Skeletal muscle tissue (tissue), 4 donors: ENCODE results near the gene PTGES. TPM values are rescaled to one million over a fixed set of nuclear protein-coding genes. Genes with fewer than 3 reads are reported as not detected.
"Not testable (repeated sequence)": the region's sequence is repeated elsewhere in the genome, so short reads cannot be mapped to it uniquely, and the experiment has no call there.

ENCODE experiments used
- H3K27ac ChIP-seq: one replicate; pipeline ENCODE4 v1.7.0; 2013; ENCODE audit warnings: mild to moderate bottlenecking, low read depth, low read length, inconsistent platforms
- H3K27me3 ChIP-seq, 3 donors: one replicate each; pipeline ENCODE4 v1.7.0; 2013; ENCODE audit warnings: low read length in 3 of 3; ENCODE audit not compliant: control insufficient read depth in 3 of 3, insufficient read depth in 3 of 3
- H3K36me3 ChIP-seq, 3 donors: one replicate each; pipeline ENCODE4 v1.7.0; 2013; ENCODE audit warnings: low read length in 3 of 3; ENCODE audit not compliant: control insufficient read depth in 3 of 3, insufficient read depth in 3 of 3
- H3K4me1 ChIP-seq, 3 donors: one replicate each; pipeline ENCODE4 v1.7.0; 2013; ENCODE audit warnings: low read length in 3 of 3, mild to moderate bottlenecking in 3 of 3; ENCODE audit not compliant: control insufficient read depth in 3 of 3, insufficient read depth in 3 of 3
- H3K4me3 ChIP-seq, 3 donors: one replicate each; pipeline ENCODE4 v1.7.0; 2013; ENCODE audit warnings: low read length in 3 of 3
- H3K9ac ChIP-seq, 3 donors: one replicate each; pipeline ENCODE4 v1.7.0; 2013; ENCODE audit warnings: low read length in 3 of 3, mild to moderate bottlenecking in 3 of 3, moderate library complexity in 2 of 3, low read depth in 1 of 3
- H3K9me3 ChIP-seq, 3 donors: one replicate each; pipeline ENCODE4 v1.7.0; 2013; ENCODE audit warnings: low read length in 3 of 3; ENCODE audit not compliant: control insufficient read depth in 3 of 3
- total RNA-seq: library from RNA; depleted of rRNA; stranded (reverse); fragments of >200 nt; gene quantifications from one replicate; pipeline ENCODE4 v1.2.3, GENCODE V29; 2014
- donor health status: Osteomylitis.

The PTGES gene
- total RNA-seq, 1 donor from 2014 or later, result 12.5 TPM

DNA sequence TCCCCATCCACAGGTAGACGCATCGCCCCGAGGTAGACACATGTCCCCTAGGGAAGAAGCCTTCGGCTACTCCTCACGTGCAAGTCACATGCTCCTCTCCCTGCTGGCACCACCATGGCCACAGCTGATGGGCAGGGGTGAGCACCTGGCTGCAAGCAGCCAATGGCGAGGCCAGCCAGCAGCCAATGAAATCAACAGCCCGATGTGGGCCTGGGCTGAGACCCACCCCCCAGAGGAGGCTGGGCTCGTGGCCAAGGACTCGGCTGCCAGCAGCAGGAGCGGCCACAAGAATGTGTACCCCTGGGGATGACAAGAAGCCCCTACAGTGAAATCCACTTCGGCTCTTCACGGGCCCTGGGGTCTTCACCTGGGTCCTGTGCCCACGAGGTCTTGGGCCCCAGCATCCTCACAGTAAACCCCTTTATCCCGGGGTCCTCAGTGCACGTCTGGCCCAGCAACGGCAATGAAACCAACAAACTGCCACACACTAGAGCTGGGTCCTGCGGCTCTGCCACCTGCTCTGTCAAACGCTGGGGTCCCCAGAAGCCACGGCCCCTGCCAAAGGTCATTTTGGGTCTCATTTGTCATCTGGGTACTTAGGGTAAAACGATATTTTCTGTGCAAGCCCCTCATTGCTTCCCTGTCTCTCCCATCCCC lies 22.1 kb upstream of the PTGES start:
- Histone ChIP-seq H3K4me1 (peaks cover 7 to 11% (median 10%) of the 10 kb centered on the region in 3 donors), H3K27ac (no peak overlapping the region), H3K36me3 (no peaks in the 10 kb centered on the region), H3K4me3 (no peak overlapping the region), H3K9ac (no peak overlapping the region), H3K9me3 (no peaks in the 10 kb centered on the region), H3K27me3 (peaks cover 0 to 15% (median 5%) of the 10 kb centered on the region in 3 donors)

DNA sequence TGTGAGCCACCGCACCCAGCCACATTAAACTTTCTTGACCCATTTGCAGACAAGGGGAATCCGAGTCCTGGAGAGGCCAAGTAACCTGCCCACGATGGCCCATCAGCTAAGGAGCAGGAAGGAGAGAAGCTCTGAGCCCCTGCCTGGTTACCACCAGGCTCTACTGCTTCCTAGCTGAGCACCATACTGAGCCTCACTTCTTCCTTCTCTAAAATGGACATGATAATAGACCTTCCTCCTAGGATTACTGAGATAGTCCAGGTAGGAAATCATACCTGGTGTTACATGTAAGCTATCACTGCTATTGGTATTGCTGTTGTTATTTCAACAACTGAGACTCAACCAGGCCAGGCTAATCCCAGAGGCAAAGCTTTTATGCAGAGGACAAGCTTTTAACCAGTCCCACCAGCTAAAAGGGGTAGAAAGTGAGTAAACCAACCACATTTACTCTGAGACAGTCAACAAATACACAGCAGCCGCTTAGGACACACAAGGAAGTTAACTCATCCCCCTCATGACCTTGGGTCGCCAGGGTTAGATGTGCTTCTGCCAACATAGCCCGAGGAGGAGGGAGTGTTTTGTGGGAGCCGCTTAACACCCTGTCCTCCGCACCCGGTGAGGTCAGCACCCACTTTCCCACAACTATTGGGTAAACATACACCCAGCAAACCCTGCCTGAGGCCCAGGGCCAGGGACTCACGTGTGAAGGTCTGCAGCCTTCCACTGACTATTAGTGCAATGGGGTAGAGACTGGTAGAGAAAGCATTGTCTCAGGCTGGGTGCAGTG lies 20.6 kb upstream of the PTGES start:
- Histone ChIP-seq H3K36me3 (no peaks in the 10 kb centered on the region), H3K27me3 (peaks cover 0 to 15% (median 5%) of the 10 kb centered on the region in 3 donors), H3K4me3 (no peak overlapping the region), H3K9me3 (no peaks in the 10 kb centered on the region), H3K27ac (no peak overlapping the region), H3K9ac (no peak overlapping the region), H3K4me1 (peaks cover 7 to 11% (median 10%) of the 10 kb centered on the region in 3 donors)

DNA sequence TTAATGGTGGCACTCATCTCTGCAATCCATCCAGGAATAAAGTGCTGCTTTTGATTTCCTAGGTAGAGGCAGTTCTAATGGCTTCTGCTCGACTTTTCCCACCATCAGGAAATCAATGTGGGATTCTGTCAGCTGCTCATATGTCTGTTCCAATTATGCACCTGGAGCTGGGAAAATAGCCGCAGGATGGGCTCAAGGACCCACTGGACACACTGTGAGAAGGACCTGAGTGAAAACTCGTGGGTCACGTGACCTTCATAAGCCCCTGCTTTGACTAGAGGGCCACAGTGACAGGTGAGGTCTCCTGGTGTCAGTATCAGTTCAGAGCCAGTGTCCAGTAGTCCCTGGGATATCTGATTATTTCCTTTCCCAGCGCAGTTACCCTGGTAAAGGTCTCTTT lies 17.9 kb upstream of the PTGES start:
- peaks cover 0 to 10% (median 5%) of the 10 kb centered on the region in 3 donors for H3K27me3 ChIP-seq
- no peak overlapping the region for H3K27ac ChIP-seq
- no peaks in the 10 kb centered on the region for H3K4me1 ChIP-seq
- H3K36me3 ChIP-seq, result no peaks in the 10 kb centered on the region
- no peaks in the 10 kb centered on the region for H3K9me3 ChIP-seq
- no peak overlapping the region for H3K4me3 ChIP-seq
- H3K9ac ChIP-seq, result no peak overlapping the region

DNA sequence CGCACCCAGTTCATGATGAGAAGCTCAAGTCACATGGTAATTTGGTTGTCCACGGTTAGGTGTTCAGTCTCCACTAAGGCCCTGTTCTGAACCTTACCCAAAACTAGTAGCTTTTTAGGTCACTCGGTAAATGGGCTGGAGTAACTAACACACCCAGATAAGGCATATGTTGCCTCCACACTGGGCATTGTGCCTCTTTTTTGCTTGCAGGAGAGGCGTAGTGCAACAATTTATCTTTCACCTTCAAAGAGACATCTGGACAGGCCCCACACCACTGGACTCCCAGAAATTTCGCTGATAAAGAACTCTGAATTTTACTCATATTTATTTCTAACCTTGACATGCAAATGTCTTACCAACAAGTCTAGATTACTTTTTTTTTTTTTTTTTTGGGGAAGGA lies 16.8 kb upstream of the PTGES start:
- Histone ChIP-seq H3K4me1 (no peaks in the 10 kb centered on the region), H3K27ac (no peak overlapping the region), H3K9me3 (no peaks in the 10 kb centered on the region), H3K27me3 (peaks cover 0 to 2% (median 0%) of the 10 kb centered on the region in 3 donors), H3K9ac (no peak overlapping the region), H3K4me3 (no peak overlapping the region), H3K36me3 (no peaks in the 10 kb centered on the region)

DNA sequence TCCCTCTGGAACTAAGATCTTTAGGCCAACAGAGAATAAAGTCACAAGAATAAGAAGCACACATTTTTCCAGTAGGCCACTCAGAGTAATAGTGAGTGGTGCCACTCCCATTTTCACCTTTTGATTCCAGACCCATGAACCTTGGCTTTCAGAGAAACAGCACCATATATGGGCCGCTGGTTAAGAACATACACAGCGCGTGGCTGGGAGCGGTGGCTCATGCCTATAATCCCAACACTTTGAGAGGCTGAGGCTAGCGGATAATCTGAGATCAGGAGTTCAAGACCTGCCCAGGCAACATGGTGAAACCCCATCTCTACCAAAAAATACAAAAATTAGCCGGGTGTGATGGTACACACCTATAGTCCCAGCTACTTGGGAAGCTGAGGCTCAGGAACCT lies 15.6 kb upstream of the PTGES start:
- H3K36me3 ChIP-seq, result no peaks in the 10 kb centered on the region
- H3K27ac ChIP-seq, result no peak overlapping the region
- H3K27me3 ChIP-seq, result no peaks in the 10 kb centered on the region
- no peak overlapping the region for H3K4me3 ChIP-seq
- H3K4me1 ChIP-seq, result peaks cover 0 to under 1% (median 0%) of the 10 kb centered on the region in 3 donors
- H3K9me3 ChIP-seq, result no peaks in the 10 kb centered on the region
- no peak overlapping the region for H3K9ac ChIP-seq

DNA sequence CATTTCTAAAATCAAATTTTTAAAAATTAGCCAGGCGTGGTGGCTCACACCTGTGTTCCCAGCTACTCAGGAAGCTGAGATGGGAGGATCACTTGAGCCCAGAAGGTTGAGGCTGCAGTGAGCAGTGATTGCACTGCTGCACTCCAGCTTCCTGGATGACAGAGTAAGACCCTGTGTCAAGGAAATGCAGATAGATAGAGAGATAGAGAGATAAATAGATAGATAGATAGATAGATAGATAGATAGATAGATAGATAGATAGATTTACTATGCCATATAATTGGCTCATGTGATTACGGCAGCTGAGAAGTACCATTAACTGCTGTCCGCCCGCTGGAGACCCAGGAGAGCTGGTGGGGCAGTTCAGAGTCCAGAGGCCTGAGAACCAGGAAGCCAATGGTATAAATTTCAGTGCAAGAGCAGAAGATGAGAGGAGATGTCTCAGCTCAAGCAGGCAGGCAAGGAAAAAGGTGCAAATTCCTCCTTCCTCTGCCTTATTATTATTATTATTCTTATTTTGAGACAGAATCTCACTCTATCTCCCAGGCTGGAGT lies 13.0 kb upstream of the PTGES start:
- Histone ChIP-seq H3K27me3 (peaks cover 4 to 7% (median 5%) of the 10 kb centered on the region in 3 donors), H3K9ac (no peak overlapping the region), H3K4me3 (no peak overlapping the region), H3K4me1 (peaks cover 4 to 13% (median 7%) of the 10 kb centered on the region in 3 donors), H3K9me3 (no peaks in the 10 kb centered on the region), H3K27ac (no peak overlapping the region), H3K36me3 (no peaks in the 10 kb centered on the region)

DNA sequence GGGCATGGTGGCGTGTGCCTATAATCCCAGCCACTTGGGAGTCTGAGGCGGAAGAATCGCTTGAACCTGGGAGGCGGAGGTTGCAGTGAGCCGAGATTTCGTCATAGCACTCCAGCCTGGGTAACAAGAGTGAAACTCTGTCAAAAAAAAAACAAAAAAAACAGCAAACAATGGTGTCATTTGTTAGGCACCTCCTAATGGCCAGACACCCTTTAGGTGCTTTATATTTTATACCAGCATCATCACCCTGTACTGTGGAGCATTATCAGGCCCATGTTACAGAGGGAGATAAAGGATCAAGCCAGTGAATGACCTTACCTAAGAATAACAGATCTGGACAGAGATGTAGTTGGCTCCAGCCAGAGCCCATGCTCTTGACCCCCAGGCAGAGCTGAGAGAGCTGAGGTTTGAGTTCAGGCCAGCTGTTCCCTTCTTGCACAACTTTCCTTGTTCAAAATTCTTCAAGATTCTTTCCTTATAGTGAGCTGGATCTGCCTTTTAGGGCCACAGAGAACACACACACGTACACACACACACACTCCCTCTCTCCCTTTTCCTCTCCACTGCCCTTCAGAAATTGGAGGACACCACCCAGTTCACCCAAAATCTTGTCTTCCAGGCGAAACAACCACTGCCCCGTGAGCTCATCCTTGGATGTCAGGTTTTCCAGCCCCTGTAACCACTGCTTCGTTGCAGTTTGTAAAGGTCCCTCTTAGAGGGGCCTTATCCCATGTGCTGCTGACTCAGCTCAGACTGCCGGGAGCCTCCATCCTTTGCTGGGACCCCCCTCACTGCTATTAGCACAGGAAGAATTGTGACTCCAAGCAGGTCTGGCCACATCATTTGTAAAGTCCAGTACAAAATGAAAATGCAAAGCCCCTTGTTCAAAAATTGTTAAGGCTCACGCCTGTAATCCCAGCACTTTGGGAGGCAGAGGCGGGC lies 10.4 kb upstream of the PTGES start:
- no peaks in the 10 kb centered on the region for H3K36me3 ChIP-seq
- peak overlapping the region; percentile 57 for H3K27ac ChIP-seq
- peaks cover 4 to 13% (median 7%) of the 10 kb centered on the region in 3 donors for H3K4me1 ChIP-seq
- H3K9me3 ChIP-seq, result no peaks in the 10 kb centered on the region
- no peak overlapping the region for H3K9ac ChIP-seq
- no peak overlapping the region for H3K4me3 ChIP-seq
- H3K27me3 ChIP-seq, result peaks cover 6 to 14% (median 10%) of the 10 kb centered on the region in 3 donors

DNA sequence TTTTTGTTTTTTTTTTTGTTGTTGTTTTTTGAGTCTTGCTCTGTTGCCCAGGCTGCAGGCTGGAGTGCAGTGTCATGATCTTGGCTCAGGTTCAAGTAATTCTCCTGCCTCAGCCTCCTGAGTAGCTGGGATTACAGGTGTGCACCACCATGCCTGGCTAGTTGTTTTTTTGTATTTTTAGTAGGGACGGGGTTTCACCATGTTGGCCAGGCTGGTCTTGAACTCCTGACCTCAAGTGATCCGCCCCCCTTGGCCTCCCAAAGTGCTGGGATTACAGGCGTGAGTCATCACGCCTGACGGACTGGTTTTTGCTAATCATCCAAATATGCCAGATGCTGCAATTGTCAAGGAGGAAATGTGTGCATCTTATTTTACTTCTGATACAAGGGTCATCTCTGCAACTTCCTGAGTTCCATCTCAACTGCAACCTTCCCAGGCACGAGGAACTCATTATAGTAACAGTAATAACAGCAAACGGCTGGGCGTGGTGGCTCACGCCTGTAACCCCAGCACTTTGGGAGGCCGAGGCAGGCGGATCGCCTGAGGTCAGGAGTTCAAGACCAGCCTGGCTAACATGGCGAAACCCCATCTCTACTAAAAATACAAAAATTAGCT lies 9.6 kb upstream of the PTGES start:
- H3K9ac ChIP-seq, H3K4me3 ChIP-seq, H3K36me3 ChIP-seq, H3K9me3 ChIP-seq: not testable (repeated sequence)
- Histone ChIP-seq H3K4me1 (peaks cover 4 to 13% (median 7%) of the 10 kb centered on the region in 3 donors), H3K27me3 (peaks cover 6 to 14% (median 10%) of the 10 kb centered on the region in 3 donors), H3K27ac (peak overlapping the region; percentile 57)

DNA sequence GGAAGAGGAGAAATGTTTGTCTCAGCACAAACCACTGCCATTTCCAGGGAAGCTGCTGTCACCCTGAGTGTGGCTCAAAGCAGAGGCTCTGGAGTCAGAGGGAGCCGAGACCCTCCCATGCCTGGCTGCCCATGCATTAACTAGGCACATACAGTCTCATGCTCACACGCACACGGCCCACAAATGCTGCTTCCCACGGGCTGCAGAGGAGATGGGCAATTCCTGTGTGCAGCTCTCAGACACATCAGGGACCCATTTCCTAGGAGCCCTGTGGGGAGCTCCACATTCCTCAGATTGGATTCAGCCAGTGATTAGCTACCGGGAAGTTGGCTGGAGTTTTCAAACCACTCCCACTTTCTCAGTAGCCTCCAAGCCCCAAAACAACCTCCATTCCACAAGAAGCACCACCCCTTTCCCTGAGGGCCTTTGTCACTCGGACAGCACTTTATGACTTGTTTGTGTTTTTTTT lies 9.1 kb upstream of the PTGES start:
- no peak overlapping the region for H3K4me3 ChIP-seq
- H3K4me1 ChIP-seq, result peaks cover 4 to 13% (median 7%) of the 10 kb centered on the region in 3 donors
- no peak overlapping the region for H3K9ac ChIP-seq
- H3K27ac ChIP-seq, result peak overlapping the region; percentile 57
- H3K36me3 ChIP-seq, result no peaks in the 10 kb centered on the region
- no peaks in the 10 kb centered on the region for H3K9me3 ChIP-seq
- H3K27me3 ChIP-seq, result peaks cover 6 to 14% (median 10%) of the 10 kb centered on the region in 3 donors
